Activated naive CD8-positive, alpha-beta T cell treated with anti-CD3 and anti-CD28 coated beads for 36 hours (primary cell): ENCODE measurements around the gene DYNC1LI2. TPM values are rescaled to one million over a fixed set of nuclear protein-coding genes. Genes with fewer than 3 reads are reported as not detected.
A peak's percentile ranks its signal among the peaks of the same experiment; 100 is the strongest.

ENCODE experiments used
- DNase-seq: peaks from one replicate; pipeline ENCODE4 v3.0.0; 2021
- H3K27ac Mint-ChIP-seq: one replicate; pipeline ENCODE4 v1.8.0; 2022; ENCODE audit warnings: mild to moderate bottlenecking, moderate library complexity, mixed read lengths
- H3K27me3 Mint-ChIP-seq: one replicate; pipeline ENCODE4 v1.8.0; 2022; ENCODE audit warnings: mild to moderate bottlenecking, mixed read lengths
- H3K36me3 Mint-ChIP-seq: one replicate; pipeline ENCODE4 v1.8.0; 2021; ENCODE audit warnings: mild to moderate bottlenecking, mixed read lengths
- H3K4me1 Mint-ChIP-seq: one replicate; pipeline ENCODE4 v1.8.0; 2021; ENCODE audit warnings: mixed read lengths
- H3K4me3 Mint-ChIP-seq: one replicate; pipeline ENCODE4 v1.8.0; 2022; ENCODE audit warnings: mild to moderate bottlenecking, moderate library complexity, mixed read lengths
- H3K9me3 Mint-ChIP-seq: one replicate; pipeline ENCODE4 v1.8.0; 2022; ENCODE audit warnings: mixed read lengths
- total RNA-seq, 2 experiments: library from RNA; stranded (reverse); gene quantifications; one replicate each; pipeline ENCODE4 v1.2.3, GENCODE V29; 2021

DYNC1LI2 gene
- total RNA-seq, 2 experiments from 2014 or later: 38.8 to 41.1 TPM

GRCh38 chr16:66717112-66717675 is 34.2 kb downstream of the DYNC1LI2 start:
- no peaks in the 10 kb centered on the region for H3K36me3 Mint-ChIP-seq
- no peak overlapping the region for H3K4me3 Mint-ChIP-seq
- no peak overlapping the region for H3K27ac Mint-ChIP-seq
- peaks cover 3% of the 10 kb centered on the region for H3K27me3 Mint-ChIP-seq
- H3K4me1 Mint-ChIP-seq: no peaks in the 10 kb centered on the region
- no peaks in the 10 kb centered on the region for H3K9me3 Mint-ChIP-seq
- peak; percentile 7 for DNase-seq

GRCh38 chr16:66714654-66715307 is 36.6 kb downstream of the DYNC1LI2 start:
- peaks cover 3% of the 10 kb centered on the region for H3K27me3 Mint-ChIP-seq

GRCh38 chr16:66714062-66714461 is 37.3 kb downstream of the DYNC1LI2 start:
- H3K27me3 Mint-ChIP-seq: peaks cover 3% of the 10 kb centered on the region

More at GRCh38 chr16:66714654-66715307, 36.6 kb downstream of the DYNC1LI2 start:
- no peaks in the 10 kb centered on the region for H3K9me3 Mint-ChIP-seq
- H3K36me3 Mint-ChIP-seq: no peaks in the 10 kb centered on the region
- DNase-seq: no peak
- H3K27ac Mint-ChIP-seq: no peak overlapping the region
- no peak overlapping the region for H3K4me3 Mint-ChIP-seq
- H3K4me1 Mint-ChIP-seq: no peaks in the 10 kb centered on the region

GRCh38 chr16:66713076-66713475 is 38.3 kb downstream of the DYNC1LI2 start:
- DNase-seq: no peak
- no peaks in the 10 kb centered on the region for H3K9me3 Mint-ChIP-seq
- H3K27me3 Mint-ChIP-seq: peaks cover 4% of the 10 kb centered on the region
- H3K4me1 Mint-ChIP-seq: no peaks in the 10 kb centered on the region
- no peaks in the 10 kb centered on the region for H3K36me3 Mint-ChIP-seq
- no peak overlapping the region for H3K4me3 Mint-ChIP-seq
- H3K27ac Mint-ChIP-seq: no peak overlapping the region

More at GRCh38 chr16:66714062-66714461, 37.3 kb downstream of the DYNC1LI2 start:
- H3K36me3 Mint-ChIP-seq: no peaks in the 10 kb centered on the region
- no peak overlapping the region for H3K27ac Mint-ChIP-seq
- no peaks in the 10 kb centered on the region for H3K4me1 Mint-ChIP-seq
- no peak overlapping the region for H3K4me3 Mint-ChIP-seq
- no peak for DNase-seq
- H3K9me3 Mint-ChIP-seq: no peaks in the 10 kb centered on the region

- H3K27ac Mint-ChIP-seq: no peak overlapping the region
- no peak overlapping the region for H3K4me3 Mint-ChIP-seq
- no peaks in the 10 kb centered on the region for H3K36me3 Mint-ChIP-seq
- DNase-seq: no peak
- peaks cover 10% of the 10 kb centered on the region for H3K27me3 Mint-ChIP-seq
- no peaks in the 10 kb centered on the region for H3K9me3 Mint-ChIP-seq
- no peaks in the 10 kb centered on the region for H3K4me1 Mint-ChIP-seq
Measured at GRCh38 chr16:66712512-66712911, 38.9 kb downstream of the DYNC1LI2 start.

GRCh38 chr16:66711581-66711980 is 39.8 kb downstream of the DYNC1LI2 start:
- Mint-ChIP-seq H3K36me3 (no peaks in the 10 kb centered on the region), H3K4me1 (no peaks in the 10 kb centered on the region), H3K27me3 (peaks cover 13% of the 10 kb centered on the region), H3K4me3 (no peak overlapping the region), H3K9me3 (no peaks in the 10 kb centered on the region), H3K27ac (no peak overlapping the region)
- DNase-seq: no peak

GRCh38 chr16:66706506-66706880 is 44.9 kb downstream of the DYNC1LI2 start:
- H3K4me1 Mint-ChIP-seq: no peaks in the 10 kb centered on the region
- H3K36me3 Mint-ChIP-seq: no peaks in the 10 kb centered on the region
- H3K27ac Mint-ChIP-seq: no peak overlapping the region
- H3K9me3 Mint-ChIP-seq: no peaks in the 10 kb centered on the region
- H3K4me3 Mint-ChIP-seq: no peak overlapping the region
- peaks cover 10% of the 10 kb centered on the region for H3K27me3 Mint-ChIP-seq
- no peak for DNase-seq

GRCh38 chr16:66705790-66706505 is 45.5 kb downstream of the DYNC1LI2 start:
- Mint-ChIP-seq H3K27ac (no peak overlapping the region), H3K27me3 (peaks cover 10% of the 10 kb centered on the region), H3K9me3 (no peaks in the 10 kb centered on the region), H3K4me3 (no peak overlapping the region), H3K36me3 (no peaks in the 10 kb centered on the region), H3K4me1 (no peaks in the 10 kb centered on the region)
- DNase-seq: no peak

GRCh38 chr16:66703406-66704215 is 47.8 kb downstream of the DYNC1LI2 start:
- no peak overlapping the region for H3K27ac Mint-ChIP-seq
- no peak for DNase-seq
- peaks cover 14% of the 10 kb centered on the region for H3K27me3 Mint-ChIP-seq
- no peaks in the 10 kb centered on the region for H3K36me3 Mint-ChIP-seq
- no peak overlapping the region for H3K4me3 Mint-ChIP-seq
- no peaks in the 10 kb centered on the region for H3K4me1 Mint-ChIP-seq
- H3K9me3 Mint-ChIP-seq: no peaks in the 10 kb centered on the region

GRCh38 chr16:66701516-66701915 is 49.9 kb downstream of the DYNC1LI2 start:
- no peak for DNase-seq
- Mint-ChIP-seq H3K4me3 (no peak overlapping the region), H3K9me3 (no peaks in the 10 kb centered on the region), H3K4me1 (peaks cover 5% of the 10 kb centered on the region), H3K27me3 (peaks cover 18% of the 10 kb centered on the region), H3K27ac (no peak overlapping the region), H3K36me3 (no peaks in the 10 kb centered on the region)

- DNase-seq: no peak
- Mint-ChIP-seq H3K4me1 (peaks cover 5% of the 10 kb centered on the region), H3K4me3 (no peak overlapping the region), H3K27ac (no peak overlapping the region), H3K9me3 (no peaks in the 10 kb centered on the region), H3K36me3 (no peaks in the 10 kb centered on the region), H3K27me3 (peaks cover 18% of the 10 kb centered on the region)
Measured at GRCh38 chr16:66701026-66701425, 50.4 kb downstream of the DYNC1LI2 start.

- H3K4me1 Mint-ChIP-seq: peaks cover 15% of the 10 kb centered on the region
- peaks cover 22% of the 10 kb centered on the region for H3K27me3 Mint-ChIP-seq
Measured at GRCh38 chr16:66699898-66700297, 51.5 kb downstream of the DYNC1LI2 start.

GRCh38 chr16:66698046-66698445 is 53.4 kb downstream of the DYNC1LI2 start:
- no peaks in the 10 kb centered on the region for H3K9me3 Mint-ChIP-seq
- peaks cover 1% of the 10 kb centered on the region for H3K36me3 Mint-ChIP-seq
- no peak overlapping the region for H3K27ac Mint-ChIP-seq
- no peak for DNase-seq
- H3K4me1 Mint-ChIP-seq: peaks cover 15% of the 10 kb centered on the region
- H3K4me3 Mint-ChIP-seq: no peak overlapping the region
- peaks cover 37% of the 10 kb centered on the region for H3K27me3 Mint-ChIP-seq

More at GRCh38 chr16:66699898-66700297, 51.5 kb downstream of the DYNC1LI2 start:
- no peak for DNase-seq
- Mint-ChIP-seq H3K27ac (no peak overlapping the region), H3K9me3 (no peaks in the 10 kb centered on the region), H3K4me3 (no peak overlapping the region), H3K36me3 (peaks cover 1% of the 10 kb centered on the region)

GRCh38 chr16:66696669-66697630 is 54.5 kb downstream of the DYNC1LI2 start, which contains the start of gene CMTM4:
Gene CMTM4 (minus strand): TSS chr16:66696743. CDS start chr16:66696525, 218 bp downstream.
- Mint-ChIP-seq H3K4me1 (peaks cover 15% of the 10 kb centered on the region), H3K27ac (no peak within 1 kb of the TSS), H3K36me3 (peaks cover 1% of the 10 kb centered on the region), H3K4me3 (peak within 1 kb of the TSS; percentile 76), H3K9me3 (no peaks in the 10 kb centered on the region), H3K27me3 (peaks cover 37% of the 10 kb centered on the region)
- DNase-seq: peak; percentile 84
